Measurements from ENCODE around the gene ZNF337. TPM values are rescaled to one million over a fixed set of nuclear protein-coding genes. Genes with fewer than 3 reads are reported as not detected.

ZNF337 gene
- total RNA-seq, 1 experiment from 2014 or later: 11.4 TPM

DNA sequence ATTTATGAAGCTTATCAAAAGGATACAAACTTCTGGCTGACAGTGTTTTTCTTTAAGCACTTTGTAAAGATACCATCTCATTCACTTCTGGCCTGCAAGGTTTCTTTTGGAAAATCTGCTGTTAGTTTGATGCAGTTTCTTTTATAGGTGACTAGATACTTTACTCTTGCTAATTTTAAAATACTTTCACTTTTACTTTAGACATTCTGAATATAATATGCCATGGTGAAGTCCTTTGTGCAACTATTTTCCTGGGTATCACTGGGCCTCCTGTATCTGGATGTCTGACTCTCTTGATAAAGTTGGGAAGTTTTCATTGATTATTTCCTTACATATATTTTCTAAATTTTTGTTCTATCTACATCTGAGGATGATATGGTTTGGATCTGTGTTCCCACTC, 29.0 kb upstream of the ZNF337 start:
- no peak overlapping the region for H3K9ac ChIP-seq (ENCODE audit: low read length)
- CTCF ChIA-PET: no interaction called here
- no peak overlapping the region for H3K4me2 ChIP-seq (ENCODE audit: low read length)
- H3K27me3 ChIP-seq (ENCODE audit: insufficient read depth, low read length): no peaks in the 10 kb centered on the region
- H3K9me2 ChIP-seq (ENCODE audit: insufficient read depth): no peaks in the 10 kb centered on the region
- no peak overlapping the region for H2AFZ ChIP-seq (ENCODE audit: low read depth, low read length, poor library complexity, severe bottlenecking)
- BruUV-seq (replicated peaks): no TSS peak
- H3K36me3 ChIP-seq (ENCODE audit: control insufficient read depth in 1 of 2, insufficient read depth in 2 of 2, low read length in 2 of 2): no peaks in the 10 kb centered on the region; a peak in 1 of 4 replicates
- no peaks in the 10 kb centered on the region for H4K20me1 ChIP-seq (ENCODE audit: insufficient read depth)
- H3K79me2 ChIP-seq (ENCODE audit: insufficient read depth, low read length): no peaks in the 10 kb centered on the region
- DNase-seq (ENCODE audit: low read depth, low spot score): no peak
- no peak for TF ChIP-seq FOSL1 (IDR thresholded peaks at IDR 0.05; ENCODE audit: low read depth)
- no peak overlapping the region for H3K4me3 ChIP-seq (replicated peaks in 1 of 2; ENCODE audit: low read depth in 1 of 2, low read length in 2 of 2)
- peaks cover 5 to 10% of the 10 kb centered on the region in 2 experiments; a peak in 2 of 4 replicates for H3K9me3 ChIP-seq (ENCODE audit: control insufficient read depth in 1 of 2, insufficient read depth in 1 of 2, low read depth in 1 of 2, low read length in 2 of 2)
- RAD21 ChIA-PET (ENCODE audit: low non-redundant PET in 1 of 2, low total read pairs in 2 of 2, uncharacterized antibody in 2 of 2, unreplicated experiment in 2 of 2): no interaction called here
- no peaks in the 10 kb centered on the region for H3K4me1 ChIP-seq (ENCODE audit: control insufficient read depth in 1 of 2, insufficient read depth in 2 of 2, low read length in 2 of 2)
- POLR2A ChIA-PET: no interaction called here
- intact Hi-C loops (cut with micrococcal nuclease): no loop called here
- no peak for ATAC-seq
- H3K27ac ChIP-seq (ENCODE audit: low read depth, low read length): no peak overlapping the region

- Histone ChIP-seq H2AFZ (ENCODE audit: low read depth, low read length, poor library complexity, severe bottlenecking) (no peak overlapping the region), H3K36me3 (ENCODE audit: control insufficient read depth in 1 of 2, insufficient read depth in 2 of 2, low read length in 2 of 2) (no peaks in the 10 kb centered on the region; a peak in 1 of 4 replicates), H3K79me2 (ENCODE audit: insufficient read depth, low read length) (no peaks in the 10 kb centered on the region), H3K9me2 (ENCODE audit: insufficient read depth) (no peaks in the 10 kb centered on the region), H3K9me3 (ENCODE audit: control insufficient read depth in 1 of 2, insufficient read depth in 1 of 2, low read depth in 1 of 2, low read length in 2 of 2) (peaks cover 5 to 10% of the 10 kb centered on the region in 2 experiments; a peak in 2 of 4 replicates), H3K4me2 (ENCODE audit: low read length) (no peak overlapping the region), H3K27me3 (ENCODE audit: insufficient read depth, low read length) (no peaks in the 10 kb centered on the region), H3K27ac (ENCODE audit: low read depth, low read length) (no peak overlapping the region), H3K9ac (ENCODE audit: low read length) (no peak overlapping the region), H3K4me1 (ENCODE audit: control insufficient read depth in 1 of 2, insufficient read depth in 2 of 2, low read length in 2 of 2) (no peaks in the 10 kb centered on the region), H4K20me1 (ENCODE audit: insufficient read depth) (no peaks in the 10 kb centered on the region), H3K4me3 (replicated peaks in 1 of 2; ENCODE audit: low read depth in 1 of 2, low read length in 2 of 2) (no peak overlapping the region)
- TF ChIP-seq ELF1 (IDR thresholded peaks at IDR 0.05; ENCODE audit: borderline replicate concordance, low read depth) (no peak), REST (IDR thresholded peaks at IDR 0.05; ENCODE audit: low read depth) (no peak), FOSL1 (IDR thresholded peaks at IDR 0.05; ENCODE audit: low read depth) (no peak), SRF (IDR thresholded peaks at IDR 0.05; ENCODE audit: low read depth) (no peak), MAX (IDR thresholded peaks at IDR 0.05) (no peak), CTCF (IDR thresholded peaks at IDR 0.05 in 2 of 3, conservative IDR thresholded peaks at IDR 0.05 in 1 of 3; ENCODE audit: borderline replicate concordance in 1 of 3, insufficient read depth in 1 of 3, low read depth in 2 of 3, low read length in 2 of 3) (no peak), POLR2A (IDR thresholded peaks at IDR 0.05; ENCODE audit: borderline replicate concordance, extremely low read depth, insufficient read depth, insufficient read length) (no peak), EZH2phosphoT487 (IDR thresholded peaks at IDR 0.05; ENCODE audit: borderline replicate concordance) (no peak), CEBPB (IDR thresholded peaks at IDR 0.05; ENCODE audit: low read depth) (no peak), SP1 (IDR thresholded peaks at IDR 0.05; ENCODE audit: low read depth) (no peak), RAD21 (IDR thresholded peaks at IDR 0.05; ENCODE audit: low read depth) (no peak)
- TF ChIP-seq, protein P1, sequence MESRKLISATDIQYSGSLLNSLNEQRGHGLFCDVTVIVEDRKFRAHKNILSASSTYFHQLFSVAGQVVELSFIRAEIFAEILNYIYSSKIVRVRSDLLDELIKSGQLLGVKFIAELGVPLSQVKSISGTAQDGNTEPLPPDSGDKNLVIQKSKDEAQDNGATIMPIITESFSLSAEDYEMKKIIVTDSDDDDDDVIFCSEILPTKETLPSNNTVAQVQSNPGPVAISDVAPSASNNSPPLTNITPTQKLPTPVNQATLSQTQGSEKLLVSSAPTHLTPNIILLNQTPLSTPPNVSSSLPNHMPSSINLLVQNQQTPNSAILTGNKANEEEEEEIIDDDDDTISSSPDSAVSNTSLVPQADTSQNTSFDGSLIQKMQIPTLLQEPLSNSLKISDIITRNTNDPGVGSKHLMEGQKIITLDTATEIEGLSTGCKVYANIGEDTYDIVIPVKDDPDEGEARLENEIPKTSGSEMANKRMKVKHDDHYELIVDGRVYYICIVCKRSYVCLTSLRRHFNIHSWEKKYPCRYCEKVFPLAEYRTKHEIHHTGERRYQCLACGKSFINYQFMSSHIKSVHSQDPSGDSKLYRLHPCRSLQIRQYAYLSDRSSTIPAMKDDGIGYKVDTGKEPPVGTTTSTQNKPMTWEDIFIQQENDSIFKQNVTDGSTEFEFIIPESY (IDR thresholded peaks at IDR 0.05; ENCODE audit: extremely low read depth, insufficient replicate concordance, low read length): no peak
- intact Hi-C loops (cut with micrococcal nuclease): no loop called here
- DNase-seq (ENCODE audit: low read depth, low spot score) (no peak), ATAC-seq (no peak)
- BruUV-seq (replicated peaks): no TSS peak
- ChIA-PET CTCF (no interaction called here), POLR2A (no interaction called here), RAD21 (ENCODE audit: low non-redundant PET in 1 of 2, low total read pairs in 2 of 2, uncharacterized antibody in 2 of 2, unreplicated experiment in 2 of 2) (no interaction called here)
Observed at GRCh38 chr20:25723975-25724374, 27.3 kb upstream of the ZNF337 start.
